PFSK-1 (cell line): ENCODE measurements around the gene DLGAP1.

Source experiments
- FOXP2 ChIP-seq: optimal IDR thresholded peaks from 2 replicates; pipeline ENCODE3; 2011; ENCODE audit warnings: borderline replicate concordance, control low read depth, inconsistent platforms; ENCODE audit not compliant: insufficient read depth; ENCODE audit errors: extremely low read length, extremely low read depth
- POLR2AphosphoS5 ChIP-seq: IDR thresholded peaks from 2 replicates; pipeline ENCODE4 v1.6.1; 2012; ENCODE audit warnings: low read depth, mild to moderate bottlenecking, control low read depth, low read length, moderate library complexity
- SIN3A ChIP-seq: IDR thresholded peaks from 2 replicates; pipeline ENCODE4 v1.6.1; 2012; ENCODE audit warnings: mild to moderate bottlenecking, low read length, moderate library complexity, borderline replicate concordance; ENCODE audit not compliant: insufficient read depth
- TAF1 ChIP-seq: IDR thresholded peaks from 2 replicates; pipeline ENCODE4 v1.6.1; 2012; ENCODE audit warnings: low read length, control low read depth, borderline replicate concordance; ENCODE audit not compliant: insufficient read depth
- TF ChIP-seq, protein P1 (sequence below), 2 experiments: IDR thresholded peaks; 2 replicates each; pipeline versions ENCODE4 v1.6.1 to v1.8.0; 2011 to 2012; ENCODE audit warnings: low read depth in 2 of 2, low read length in 2 of 2, control low read depth in 1 of 2, inconsistent platforms in 1 of 2, mild to moderate bottlenecking in 1 of 2, moderate library complexity in 1 of 2; ENCODE audit not compliant: insufficient read depth in 1 of 2

DLGAP1 gene

DNA sequence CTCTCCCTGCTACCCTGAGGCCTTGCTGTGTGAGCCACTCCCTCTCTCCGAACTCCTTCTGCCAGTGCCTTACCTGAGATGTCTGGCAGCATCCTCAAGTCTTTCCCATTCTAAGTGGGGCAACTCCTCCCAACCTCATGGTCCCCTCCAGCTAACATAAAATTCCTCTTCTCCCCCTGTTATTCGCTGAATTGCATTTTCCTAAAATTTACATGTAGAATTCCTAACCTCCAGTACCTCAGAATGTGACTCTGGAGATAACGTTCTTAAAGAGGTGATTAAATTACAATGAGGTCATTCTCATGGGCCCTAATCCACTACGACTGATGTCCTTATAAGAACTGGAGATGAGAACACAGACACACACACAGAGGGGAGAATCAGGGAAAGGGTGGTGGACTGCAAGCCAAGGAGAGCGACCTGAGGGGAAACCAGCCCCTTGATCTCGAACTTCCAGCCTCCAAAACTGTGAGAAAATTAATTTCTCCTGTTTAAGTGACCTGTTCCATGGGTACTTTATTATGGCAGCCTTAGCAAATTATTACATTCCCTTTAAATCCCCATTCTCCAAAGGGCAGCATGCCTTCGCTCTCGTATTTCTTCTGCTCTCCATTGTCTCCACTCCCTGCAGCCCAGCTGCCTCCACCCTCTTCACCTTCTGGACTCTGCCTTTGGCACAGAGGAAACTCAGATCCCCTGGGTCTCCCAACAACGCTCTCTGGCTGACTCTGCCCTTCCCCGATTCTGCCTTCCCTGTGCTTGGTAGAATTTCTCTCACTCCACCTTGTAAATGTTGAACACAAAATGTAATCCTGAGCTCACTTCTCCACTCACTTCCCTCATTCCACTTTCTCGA lies 934.6 kb downstream of the DLGAP1 start:
- TF ChIP-seq POLR2AphosphoS5 (no peak), FOXP2 (no peak), SIN3A (no peak), TAF1 (no peak)
- TF ChIP-seq, protein P1, sequence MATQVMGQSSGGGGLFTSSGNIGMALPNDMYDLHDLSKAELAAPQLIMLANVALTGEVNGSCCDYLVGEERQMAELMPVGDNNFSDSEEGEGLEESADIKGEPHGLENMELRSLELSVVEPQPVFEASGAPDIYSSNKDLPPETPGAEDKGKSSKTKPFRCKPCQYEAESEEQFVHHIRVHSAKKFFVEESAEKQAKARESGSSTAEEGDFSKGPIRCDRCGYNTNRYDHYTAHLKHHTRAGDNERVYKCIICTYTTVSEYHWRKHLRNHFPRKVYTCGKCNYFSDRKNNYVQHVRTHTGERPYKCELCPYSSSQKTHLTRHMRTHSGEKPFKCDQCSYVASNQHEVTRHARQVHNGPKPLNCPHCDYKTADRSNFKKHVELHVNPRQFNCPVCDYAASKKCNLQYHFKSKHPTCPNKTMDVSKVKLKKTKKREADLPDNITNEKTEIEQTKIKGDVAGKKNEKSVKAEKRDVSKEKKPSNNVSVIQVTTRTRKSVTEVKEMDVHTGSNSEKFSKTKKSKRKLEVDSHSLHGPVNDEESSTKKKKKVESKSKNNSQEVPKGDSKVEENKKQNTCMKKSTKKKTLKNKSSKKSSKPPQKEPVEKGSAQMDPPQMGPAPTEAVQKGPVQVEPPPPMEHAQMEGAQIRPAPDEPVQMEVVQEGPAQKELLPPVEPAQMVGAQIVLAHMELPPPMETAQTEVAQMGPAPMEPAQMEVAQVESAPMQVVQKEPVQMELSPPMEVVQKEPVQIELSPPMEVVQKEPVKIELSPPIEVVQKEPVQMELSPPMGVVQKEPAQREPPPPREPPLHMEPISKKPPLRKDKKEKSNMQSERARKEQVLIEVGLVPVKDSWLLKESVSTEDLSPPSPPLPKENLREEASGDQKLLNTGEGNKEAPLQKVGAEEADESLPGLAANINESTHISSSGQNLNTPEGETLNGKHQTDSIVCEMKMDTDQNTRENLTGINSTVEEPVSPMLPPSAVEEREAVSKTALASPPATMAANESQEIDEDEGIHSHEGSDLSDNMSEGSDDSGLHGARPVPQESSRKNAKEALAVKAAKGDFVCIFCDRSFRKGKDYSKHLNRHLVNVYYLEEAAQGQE (IDR thresholded peaks at IDR 0.05; ENCODE audit: insufficient read depth in 1 of 2, low read depth in 2 of 2, low read length in 2 of 2), result no peak

DNA sequence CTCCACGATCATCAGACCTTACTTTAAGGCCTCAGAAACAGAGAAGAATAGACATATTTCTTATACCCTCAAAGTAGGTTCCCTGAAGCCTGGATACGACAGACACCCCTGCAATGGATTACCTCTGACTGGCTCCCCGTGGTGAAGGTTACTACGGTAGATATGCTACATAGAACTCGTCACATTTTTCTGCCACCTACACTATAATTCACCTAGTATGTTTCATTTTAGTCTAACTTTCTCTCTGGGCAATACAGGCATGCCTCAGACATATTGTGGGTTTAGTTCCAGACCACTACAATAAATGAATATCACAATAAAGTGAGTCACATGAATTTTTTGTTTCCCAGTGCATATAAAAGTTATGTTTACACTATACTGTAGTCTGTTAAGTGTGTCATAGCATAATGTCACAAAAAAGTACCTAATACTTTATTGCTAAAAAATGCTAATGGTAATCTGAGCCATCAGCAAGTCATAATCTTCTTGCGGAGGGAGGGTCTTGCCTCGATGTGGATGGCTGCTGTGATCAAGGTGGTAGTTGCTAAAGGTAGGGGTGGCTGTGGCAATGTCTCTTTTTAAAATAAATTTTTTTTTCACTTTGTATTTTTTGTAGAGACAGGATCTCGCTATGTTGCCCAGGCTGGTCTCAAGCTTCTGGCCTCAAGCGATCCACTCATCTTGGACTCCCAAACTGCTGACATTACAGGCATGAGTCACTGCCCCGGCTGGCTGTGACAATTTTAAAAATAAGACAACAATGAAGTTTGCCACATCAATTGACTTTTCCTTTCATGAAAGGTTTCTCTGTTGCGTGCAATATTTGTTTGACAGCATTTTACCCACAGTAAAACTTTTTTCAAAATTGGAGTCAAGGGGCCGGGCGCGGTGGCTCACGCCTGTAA lies 940.5 kb downstream of the DLGAP1 start:
- TF ChIP-seq SIN3A (no peak), FOXP2 (no peak), POLR2AphosphoS5 (no peak), TAF1 (no peak)
- TF ChIP-seq, protein P1 (IDR thresholded peaks at IDR 0.05; ENCODE audit: insufficient read depth in 1 of 2, low read depth in 2 of 2, low read length in 2 of 2), result no peak

DNA sequence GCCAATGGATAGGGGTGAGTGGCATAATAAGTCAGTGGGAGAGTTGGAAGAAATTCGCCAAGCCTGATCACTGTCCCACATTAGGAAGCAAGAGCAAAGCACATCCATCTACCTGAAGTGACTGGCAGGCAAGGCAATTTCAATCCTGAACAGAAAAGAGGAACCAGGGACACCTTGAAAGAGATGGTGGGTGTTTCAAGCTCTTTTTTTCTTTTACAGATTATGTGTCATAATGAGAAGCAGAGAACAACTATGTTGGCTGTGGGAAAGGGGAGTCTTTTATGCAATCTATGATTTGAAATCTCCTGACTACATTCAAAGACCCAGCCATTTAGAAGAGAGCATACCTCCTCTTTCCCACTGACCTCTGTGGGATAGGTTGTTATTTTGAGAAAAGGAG lies 941.6 kb downstream of the DLGAP1 start:
- TF ChIP-seq FOXP2 (no peak), SIN3A (no peak), POLR2AphosphoS5 (no peak), TAF1 (no peak)
- TF ChIP-seq, protein P1 (IDR thresholded peaks at IDR 0.05; ENCODE audit: insufficient read depth in 1 of 2, low read depth in 2 of 2, low read length in 2 of 2), result no peak

- TF ChIP-seq FOXP2 (no peak), SIN3A (no peak), TAF1 (no peak), POLR2AphosphoS5 (no peak)
- TF ChIP-seq, protein P1 (IDR thresholded peaks at IDR 0.05; ENCODE audit: insufficient read depth in 1 of 2, low read depth in 2 of 2, low read length in 2 of 2), result no peak
Observed at GRCh38 chr18:3511980-3512379, 943.1 kb downstream of the DLGAP1 start.
